Measurements from ENCODE around the gene ABCC1.
"Not testable (repeated sequence)": the region's sequence is repeated elsewhere in the genome, so short reads cannot be mapped to it uniquely, and the experiment has no call there.

The ABCC1 gene

DNA sequence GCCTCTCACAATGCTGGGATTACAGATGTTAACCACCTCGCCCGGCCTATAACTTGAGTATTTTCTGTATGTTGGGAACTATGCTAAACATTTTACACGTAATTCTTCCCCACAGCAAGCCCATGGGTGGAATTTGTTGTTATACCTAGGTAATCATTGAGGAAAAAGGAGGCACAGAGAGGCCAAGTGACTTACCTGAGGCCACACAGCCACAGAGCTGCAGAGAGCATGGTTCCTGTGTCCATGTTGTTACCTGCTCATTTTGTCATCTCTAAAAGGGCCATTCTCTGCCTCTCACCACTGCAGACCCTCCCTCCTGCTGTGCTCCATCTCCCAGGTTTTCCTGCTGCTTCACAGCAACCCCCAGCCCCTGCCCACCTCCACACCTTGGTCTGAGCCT lies 135.5 kb downstream of the ABCC1 start:
- DNase-seq, result no peak

DNA sequence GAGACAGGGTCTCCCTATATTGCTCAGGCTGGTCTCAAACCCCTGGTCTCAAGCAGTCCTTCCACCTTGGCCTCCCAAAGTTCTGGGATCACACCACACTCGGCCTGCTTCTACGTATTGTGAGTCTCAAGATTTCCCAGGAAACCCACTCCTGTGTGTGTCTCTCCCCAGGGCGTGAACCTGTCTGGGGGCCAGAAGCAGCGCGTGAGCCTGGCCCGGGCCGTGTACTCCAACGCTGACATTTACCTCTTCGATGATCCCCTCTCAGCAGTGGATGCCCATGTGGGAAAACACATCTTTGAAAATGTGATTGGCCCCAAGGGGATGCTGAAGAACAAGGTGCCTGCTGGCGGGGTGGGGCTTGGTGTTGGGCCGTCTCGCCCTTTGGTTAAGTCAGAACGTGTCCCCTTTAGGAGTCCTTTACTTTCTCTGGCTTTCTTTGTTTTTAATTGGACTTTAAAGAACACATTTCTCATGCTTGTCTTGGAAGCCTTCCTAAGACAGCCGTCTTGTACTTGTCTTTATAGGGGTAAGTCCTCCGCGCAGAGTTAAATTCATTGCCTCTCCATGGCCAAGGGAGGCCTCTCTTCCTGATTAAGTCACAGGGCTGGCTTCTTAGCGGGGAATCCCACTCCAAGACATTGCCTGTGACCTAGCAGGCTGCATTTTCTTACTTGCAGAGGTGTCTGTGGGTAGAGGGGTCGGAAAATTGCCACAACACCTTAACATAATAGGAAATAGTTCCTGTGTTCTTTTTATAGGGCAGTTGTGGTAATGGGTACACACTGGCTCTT lies 137.4 kb downstream of the ABCC1 start:
- DNase-seq, result no peak

DNA sequence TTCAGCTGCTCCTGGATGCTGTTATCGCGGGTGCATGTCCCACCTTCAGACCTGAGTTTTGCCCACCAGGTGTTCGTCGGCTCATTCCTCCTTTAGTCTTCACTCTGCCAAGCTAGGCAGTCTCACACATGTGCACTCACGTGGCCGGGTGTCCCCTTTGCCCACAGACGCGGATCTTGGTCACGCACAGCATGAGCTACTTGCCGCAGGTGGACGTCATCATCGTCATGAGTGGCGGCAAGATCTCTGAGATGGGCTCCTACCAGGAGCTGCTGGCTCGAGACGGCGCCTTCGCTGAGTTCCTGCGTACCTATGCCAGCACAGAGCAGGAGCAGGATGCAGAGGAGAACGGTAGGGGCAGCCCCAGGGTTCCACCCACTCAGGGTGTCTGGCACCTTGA lies 140.8 kb downstream of the ABCC1 start:
- no peak for DNase-seq

DNA sequence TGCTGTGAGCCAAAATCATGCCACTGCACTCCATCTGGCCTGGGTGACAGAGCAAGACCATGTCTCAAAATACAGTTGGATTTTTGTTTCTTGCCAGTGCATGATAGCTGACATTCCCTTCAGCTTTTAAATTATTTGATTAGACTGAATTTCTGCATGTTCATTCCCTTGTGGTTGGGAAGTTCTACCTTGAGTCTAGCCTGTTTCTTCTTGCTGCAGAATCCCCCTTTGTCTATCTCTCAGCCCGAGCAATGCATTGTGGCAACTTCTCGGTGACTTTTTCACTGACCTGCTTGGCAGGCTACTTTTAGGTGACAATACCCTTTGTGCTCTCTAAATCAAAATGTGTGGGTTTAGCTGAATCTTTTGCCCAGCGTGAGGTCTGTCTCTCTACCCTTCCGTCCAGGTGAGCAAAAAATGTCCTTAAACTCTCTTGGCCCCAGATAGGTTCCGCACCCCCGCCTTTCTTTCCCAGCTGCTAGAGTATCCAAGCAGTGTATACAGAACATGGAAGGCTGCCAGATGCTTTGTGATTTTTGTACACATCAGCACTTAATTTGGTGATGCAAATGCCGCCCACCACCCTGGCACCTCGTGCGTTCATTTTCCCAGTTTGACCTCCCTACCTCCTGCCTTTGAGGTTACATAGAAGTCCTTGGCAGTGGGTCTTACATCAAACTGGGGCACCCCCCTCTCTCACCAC lies 143.7 kb downstream of the ABCC1 start:
- DNase-seq, result no peak

DNA sequence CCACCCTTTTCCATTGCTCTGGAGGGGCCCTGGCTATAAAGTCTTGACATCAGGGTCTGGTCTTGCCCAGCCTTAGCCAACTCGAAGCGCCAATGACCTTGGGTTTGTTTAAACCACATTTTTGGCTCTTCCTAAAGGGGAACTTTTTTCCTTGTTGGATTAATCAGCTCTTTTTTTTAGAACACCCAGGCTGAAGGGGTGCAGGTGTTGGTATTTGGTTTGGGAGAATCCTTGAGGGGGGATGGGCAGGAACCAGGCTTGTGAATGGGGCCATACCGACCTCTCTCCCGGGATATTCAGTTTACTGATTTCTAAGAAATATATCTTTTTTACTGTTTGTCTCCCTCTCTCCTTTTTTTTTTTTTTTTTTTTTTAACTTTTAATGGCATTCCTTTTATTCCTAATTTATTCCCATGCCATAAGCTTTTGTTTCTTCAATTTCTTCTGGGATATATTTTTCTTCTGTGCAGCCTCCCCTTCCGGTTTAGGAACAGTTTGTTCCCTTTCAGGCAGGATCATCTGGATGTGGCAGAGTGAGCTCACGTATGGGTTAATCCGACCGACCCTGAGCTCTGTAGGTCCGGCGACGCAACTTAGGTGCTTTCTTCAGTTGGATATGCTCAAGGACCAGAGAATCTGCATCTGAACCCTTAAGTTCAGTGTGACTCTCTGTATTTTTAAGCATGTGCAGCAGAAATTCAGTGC lies 144.4 kb downstream of the ABCC1 start:
- DNase-seq, result no peak

DNA sequence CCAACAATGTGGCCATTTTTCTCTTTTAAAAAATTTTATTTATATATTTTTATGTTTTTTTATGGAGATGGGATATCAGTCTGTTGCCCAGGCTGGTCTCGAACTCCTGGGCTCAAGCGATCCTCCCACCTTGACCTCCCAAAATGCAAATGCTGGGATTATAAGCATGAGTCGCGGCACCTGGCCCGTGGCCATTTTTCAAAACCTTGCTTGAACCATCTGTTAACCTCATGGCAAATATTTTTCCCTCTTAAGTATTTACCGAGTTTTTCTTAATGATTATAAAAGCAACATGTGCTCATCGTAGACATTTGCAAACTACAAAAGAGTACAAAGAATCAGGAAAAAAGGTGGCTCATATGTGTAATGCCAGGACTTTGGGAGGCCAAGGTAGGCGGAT lies 146.2 kb downstream of the ABCC1 start:
- DNase-seq, result no peak

DNA sequence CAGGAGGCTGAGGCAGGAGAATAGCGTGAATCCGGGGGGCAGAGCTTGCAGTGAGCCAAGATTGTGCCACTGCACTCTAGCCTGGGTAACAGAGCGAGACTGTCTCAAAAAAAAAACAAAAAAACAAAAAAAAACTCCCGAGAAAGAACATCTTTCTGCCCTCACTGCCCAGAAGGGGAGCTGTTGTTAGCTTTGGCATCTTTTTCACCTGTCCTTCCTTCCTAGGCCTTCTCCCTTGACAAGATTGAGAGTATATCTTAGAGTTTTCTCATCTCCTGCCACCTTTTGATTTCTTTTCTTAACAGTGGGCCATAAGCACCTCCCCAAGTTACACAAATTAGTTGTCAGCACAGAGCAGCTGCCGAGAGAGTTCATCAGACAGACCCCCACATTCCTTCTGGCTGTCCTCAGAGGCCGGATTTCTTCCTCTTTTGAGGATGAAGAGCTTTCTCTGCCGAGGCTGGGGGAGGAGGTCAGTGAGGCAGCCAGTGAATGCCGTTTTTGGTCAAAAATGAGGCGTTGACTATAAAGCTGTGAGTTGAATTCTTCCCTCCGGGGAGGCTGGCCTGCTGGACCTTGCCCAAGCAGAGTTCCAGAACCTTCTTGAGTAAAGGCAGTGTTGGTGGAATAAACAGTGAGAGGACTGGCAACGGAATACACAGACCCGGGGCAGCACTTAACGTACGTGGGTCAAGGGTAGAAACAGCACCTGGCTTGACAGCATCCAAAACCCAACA lies 146.9 kb downstream of the ABCC1 start:
- DNase-seq, result no peak

DNA sequence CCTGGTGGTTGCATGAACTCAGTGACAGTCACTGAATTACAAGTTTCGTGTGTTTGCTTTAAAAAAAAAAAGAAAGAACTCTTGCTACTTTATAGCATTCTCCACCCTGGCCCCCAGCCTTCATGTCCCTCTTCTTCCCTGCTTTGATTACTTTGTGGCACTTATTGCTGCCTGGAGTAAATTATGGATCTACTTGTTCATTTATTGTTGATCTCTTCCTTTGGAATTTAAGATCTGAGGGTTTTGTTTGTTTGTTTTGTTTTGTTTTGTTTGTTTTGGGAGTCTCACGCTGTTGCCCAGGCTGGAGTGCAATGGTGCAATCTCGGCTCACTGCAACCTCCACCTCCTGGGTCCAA lies 147.4 kb downstream of the ABCC1 start:
- DNase-seq, result no peak

DNA sequence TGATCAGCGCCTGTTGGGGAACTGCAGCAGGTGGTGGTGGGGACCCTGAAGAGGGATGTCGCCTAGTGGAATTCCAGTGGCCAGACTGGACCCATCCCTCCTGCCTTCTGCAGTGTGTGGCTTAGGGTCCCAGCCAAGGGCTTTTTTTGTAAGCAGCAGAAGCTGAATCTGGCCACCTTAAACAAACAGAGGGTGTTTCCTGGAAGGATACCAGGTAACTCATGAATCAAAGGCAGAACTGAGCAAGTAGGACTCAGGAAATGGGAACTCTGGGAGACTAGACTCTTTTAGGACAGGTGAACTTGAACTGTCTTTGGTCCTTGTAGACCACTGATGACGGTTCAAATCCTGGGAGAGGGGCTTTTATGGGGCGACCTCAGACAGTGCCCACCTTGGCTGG lies 149.9 kb downstream of the ABCC1 start:
- DNase-seq, result no peak

DNA sequence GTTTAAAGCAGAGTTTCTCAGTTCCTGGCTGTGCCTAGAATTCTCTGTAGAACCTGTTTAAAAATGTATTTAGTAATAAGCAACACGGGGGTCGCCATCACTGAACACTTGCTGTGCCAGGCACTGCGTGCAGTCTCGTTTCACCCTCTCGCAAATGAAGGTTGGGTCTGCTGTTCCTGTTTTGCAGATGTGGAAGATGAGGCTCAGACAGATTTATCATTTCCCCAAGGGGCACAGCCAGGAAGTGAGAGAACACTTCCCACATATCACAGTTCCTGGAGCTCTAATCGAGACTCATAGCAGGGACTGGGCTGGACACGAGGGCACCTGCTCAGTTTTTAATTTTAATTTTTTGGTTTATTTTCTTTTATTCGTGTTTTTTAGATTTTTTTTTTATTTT lies 151.2 kb downstream of the ABCC1 start:
- no peak for DNase-seq

DNA sequence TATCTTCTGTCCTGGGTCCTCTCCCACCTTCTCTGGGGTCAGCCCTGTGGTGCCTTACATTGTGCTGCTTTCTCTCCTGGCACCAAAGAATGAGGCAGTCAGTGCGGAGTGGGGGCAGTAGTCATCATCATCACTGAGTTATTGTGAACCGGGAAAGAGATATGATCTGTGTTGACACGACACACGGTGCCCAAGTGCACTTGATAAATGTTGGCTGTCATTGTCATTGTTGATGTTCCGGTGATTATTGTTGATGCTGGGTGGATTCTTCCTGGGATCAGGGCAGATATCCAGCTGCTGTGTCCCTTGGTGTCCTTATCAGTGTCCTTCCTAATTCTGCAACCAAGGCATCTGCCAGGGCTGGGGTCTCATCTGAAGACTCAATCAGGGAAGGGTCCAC lies 152.2 kb downstream of the ABCC1 start:
- DNase-seq, result no peak

DNA sequence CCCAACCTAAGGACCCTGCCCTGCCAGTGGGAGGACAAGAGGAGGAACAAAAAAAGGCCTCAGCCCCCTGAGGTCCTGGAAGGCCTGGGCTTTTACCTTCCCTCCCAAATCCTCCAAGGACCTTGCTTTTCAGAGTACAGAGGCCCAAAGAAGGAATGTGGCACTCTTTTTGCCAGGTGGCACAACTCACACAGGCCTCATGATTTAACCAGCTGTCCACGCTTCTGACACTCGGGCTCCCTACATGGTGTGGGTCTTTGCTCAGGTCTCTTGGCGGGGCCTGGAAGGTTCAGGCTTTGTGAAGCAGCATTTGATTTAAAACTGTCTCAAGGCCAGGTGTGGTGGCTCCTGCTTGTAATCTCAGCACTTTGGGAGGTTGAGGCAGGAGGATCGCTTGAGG lies 153.3 kb downstream of the ABCC1 start:
- DNase-seq, result no peak

DNA sequence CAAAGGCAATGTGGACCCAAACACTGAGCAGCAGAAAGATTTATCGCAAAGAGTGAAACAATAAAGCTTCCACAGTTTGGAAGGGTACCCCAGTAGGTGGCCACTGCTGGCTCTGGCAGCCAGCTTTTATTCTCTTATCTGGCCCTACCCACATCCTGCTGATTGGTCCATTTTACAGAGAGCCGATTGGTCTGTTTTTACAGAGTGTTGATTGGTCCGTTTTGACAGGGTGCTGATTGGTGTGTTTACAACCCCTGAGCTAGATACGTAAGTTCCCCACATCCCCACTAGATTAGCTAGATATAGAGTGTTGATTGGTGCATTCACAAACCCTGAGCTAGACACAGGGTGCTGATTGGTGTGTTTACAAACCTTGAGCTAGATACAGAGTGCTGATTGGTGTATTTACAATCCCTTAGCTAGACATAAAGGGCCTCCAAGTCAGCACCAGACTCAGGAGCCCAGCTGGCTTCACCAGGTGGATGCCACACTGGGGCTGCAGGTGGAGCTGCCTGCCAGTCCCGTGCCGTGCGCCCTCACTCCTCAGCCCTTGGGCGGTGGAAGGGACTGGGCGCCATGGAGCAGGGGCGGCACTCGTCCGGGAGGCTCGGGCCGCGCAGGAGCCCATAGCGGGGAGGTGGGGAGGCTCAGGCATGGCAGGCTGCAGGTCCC lies 154.9 kb downstream of the ABCC1 start:
- not testable (repeated sequence) for DNase-seq

DNA sequence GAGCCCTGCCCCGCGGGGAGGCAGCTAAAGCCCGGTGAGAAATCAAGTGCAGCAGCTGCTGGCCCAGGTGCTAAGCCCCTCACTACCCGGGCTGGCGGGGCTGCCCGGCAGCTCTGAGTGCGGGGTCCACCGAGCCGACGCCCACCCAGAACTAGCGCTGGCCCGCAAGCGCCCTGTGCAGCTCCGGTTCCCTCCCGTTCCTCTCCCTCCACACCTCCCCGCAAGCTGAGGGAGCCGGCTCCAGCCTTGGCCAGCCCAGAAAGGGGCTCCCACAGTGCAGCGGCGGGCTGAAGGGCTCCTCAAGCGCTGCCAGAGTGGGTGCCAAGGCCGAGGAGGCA lies 155.4 kb downstream of the ABCC1 start:
- DNase-seq, result not testable (repeated sequence)

DNA sequence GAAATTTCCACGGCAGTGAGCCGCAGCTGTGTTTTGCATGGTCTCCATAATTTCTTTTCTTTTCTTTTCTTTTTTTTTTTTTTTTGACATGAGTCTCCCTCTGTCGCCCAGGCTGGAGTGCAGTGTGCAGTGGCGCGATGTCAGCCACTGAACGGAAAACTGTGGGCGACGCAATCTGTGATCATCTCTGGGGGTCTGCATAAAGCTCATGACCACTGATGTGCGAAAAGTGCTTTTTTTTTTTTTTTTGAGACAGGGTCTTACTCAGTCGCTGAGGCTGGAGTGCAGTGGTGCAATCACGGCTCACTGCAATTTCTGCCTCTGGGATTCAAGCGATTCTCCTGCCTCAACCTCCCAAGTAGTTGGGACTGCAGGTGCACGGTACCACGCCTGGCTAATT lies 156.2 kb downstream of the ABCC1 start:
- no peak for DNase-seq

DNA sequence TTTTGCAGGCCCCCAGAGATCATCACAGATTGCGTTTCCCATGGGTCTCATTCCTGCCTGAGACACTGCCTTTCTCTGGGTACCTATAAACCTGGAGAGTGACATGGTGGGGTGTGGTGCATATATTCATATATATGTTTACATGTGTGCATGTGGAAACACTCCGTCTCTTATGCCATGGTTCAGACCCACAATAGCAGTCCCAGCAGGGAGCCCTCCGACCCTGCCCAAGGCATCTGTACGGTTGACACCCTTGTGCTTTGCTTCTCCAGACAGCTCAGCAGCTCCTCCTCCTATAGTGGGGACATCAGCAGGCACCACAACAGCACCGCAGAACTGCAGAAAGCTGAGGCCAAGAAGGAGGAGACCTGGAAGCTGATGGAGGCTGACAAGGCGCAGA lies 157.1 kb downstream of the ABCC1 start:
- DNase-seq, result no peak

DNA sequence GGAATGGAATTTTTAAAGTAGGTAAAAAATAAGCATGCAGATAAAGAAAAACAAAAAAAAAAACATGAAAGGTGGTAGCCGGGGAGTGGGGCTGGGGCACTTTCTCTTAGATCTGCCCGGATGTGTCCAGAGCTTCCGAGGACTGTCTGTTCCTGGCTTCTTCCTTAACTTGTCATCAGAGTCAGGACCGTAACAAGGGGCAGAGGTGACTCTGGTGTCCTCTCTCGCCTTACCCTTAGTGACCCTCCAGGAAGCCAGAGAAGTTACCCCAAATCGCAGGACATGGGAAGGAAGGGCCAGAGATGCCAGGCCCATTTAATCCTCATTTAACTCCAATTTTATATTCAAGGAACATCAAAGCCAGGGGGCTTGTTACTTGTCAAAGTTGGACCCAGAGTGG lies 158.4 kb downstream of the ABCC1 start:
- no peak for DNase-seq

DNA sequence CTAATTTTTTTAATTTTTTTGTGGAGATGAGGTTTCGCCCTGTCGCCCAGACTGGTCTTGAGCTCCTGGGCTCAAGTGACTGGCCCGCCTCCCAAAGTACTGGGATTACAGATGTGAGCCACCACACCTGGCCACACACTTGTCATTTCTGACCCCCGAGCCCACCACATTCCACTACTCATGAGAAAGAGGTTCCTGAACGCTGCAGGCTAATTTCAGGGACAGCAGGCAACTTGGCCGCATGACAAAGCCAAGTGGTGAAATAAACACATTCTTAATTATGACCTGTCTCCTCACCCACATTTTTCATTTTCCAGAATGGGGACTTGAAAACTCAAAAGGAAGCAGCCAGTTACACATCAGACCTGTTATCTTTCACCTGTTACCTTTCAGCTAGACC lies 159.3 kb downstream of the ABCC1 start:
- no peak for DNase-seq

DNA sequence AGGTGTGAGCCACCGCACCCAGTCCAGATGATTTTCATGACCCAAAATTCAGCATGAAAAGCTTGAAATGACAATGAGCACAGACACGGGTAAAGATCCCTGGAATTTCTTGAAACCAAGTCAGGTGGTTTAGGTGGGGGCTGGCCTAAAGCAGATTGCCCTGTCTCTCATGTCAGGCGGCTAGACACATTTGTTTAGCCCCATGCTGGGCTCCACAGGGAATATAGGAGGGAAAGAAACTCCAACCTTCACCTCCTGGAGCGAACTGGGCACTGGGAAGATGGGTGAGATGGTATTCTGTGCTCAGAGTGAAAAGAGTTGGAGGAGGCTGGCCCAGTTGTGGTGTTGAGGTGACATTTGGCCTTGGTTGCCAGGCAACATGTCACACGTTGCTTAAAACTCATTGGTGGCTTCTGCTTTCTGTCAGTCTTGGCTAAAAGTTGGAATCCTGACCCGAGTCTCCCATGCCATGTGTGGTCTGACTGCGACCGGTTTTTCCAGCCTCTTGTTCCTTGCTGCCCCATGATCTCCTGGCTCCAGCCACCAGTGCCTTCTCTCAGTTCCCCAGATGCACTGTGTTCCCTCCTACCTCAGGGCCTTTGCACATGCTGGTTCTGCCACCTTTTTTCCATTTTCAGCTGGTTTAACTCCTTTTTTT lies 160.2 kb downstream of the ABCC1 start:
- DNase-seq, result no peak

DNA sequence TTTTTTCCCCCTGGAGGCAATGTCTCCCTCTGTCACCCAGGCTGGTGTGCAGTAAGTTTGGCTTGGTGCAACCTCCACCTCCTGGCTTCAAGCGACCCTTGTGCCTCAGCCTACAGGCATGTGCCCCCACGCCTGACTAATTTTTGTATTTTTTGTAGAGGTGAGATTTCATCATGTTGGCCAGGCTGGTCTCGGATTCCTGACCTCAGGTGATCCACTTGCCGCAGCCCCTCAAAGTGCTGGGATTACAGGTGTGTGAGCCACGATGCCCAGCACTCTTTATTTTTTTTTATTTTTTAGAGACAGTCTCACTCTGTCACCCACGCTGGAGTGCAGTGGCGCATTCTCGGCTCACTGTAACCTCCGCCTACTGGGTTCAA lies 160.7 kb downstream of the ABCC1 start:
- no peak for DNase-seq

DNA sequence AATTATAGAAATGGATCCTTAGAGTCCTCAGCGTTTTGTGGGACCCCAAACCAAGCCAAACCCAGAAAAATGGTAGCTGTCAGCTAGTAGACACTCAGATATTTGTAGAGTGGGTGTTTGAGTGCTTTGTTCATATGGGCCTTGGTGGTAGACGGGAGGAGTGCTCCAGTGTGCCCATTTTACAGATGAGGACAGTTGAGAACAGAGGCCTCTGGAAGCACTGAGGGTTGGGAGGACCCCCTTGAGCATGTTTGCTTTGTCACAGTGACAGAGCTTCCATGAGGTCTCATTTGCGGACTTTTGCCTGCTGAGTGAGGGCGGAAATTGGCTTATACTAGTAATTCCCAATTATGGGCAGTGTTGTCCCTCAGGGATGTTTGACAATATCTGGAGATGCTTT lies 162.2 kb downstream of the ABCC1 start:
- no peak for DNase-seq

DNA sequence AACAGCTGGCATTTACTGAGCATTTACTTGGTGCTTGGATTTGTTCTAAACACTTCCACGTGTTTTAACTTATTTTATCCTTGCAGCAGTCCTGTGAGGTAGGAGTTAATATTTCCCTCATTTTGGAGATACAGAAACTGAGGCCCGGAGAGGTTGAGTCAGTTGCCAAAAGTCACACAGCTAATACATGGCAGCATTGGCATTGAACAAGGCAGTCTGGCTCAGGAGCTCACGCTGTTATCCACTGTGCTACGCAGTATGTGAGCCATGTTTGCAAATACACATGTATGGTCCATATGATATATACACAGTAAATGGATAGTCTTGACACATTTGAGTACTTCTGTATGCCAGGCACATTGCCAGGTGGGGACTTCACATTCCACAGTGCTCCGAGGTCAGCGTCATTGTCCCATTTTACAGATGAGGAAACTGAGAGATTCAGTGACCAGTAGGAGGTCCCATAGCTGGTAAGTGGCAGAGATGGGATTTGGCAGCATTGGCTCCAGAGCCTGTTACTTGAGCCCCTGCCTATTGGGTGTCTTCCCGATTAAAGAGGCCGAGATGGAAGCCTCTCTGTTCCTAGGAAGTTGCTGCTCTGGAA lies 163.1 kb downstream of the ABCC1 start:
- no peak for DNase-seq
